ENCODE measurements around the gene C4orf36.

DNA sequence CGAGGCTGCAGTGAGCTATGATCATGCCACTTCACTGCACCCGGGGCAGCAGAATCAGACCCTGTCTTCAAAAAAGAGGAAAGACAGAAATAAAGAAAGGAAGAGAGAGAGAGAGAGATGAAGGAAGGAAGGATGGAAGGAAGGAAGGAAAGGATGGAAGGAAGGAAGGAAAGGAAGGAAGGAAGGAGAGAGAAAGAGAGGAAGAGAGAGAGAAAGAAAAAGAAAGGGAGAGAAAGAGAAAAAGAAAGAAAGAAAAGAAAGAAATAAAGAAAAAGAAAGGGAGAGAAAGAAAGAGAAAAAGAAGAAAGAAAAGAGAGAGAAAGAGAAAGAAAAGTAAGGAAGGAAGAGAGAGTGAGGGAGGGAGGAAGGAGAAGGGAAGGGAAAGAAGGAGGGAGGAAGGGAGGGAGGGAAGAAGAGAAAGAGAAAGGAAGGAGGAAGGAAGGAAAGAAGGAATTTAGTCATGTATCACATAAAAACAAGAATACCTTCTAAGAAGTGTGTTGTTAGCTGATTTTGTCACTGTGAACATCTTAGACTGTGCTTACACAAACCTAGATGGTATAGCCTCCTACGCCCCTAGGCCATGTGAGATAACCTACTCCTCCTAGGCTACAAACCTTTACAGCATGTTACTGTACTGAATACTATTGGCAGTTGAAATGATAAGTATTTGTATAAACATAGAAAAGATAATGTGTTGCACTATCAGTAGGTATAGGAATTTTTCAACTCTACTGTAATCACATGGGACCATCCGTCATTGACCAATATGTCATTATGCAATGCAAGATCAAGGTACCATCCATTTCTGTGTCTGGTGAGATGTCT is 25.2 kb upstream of the C4orf36 start:
- TF ChIP-seq CTCF (IDR thresholded peaks at IDR 0.05), result no peak
- TF ChIP-seq POLR2A (IDR thresholded peaks at IDR 0.05), result no peak

Measured in right lobe of liver (tissue), 4 donors.